Umbilical cord (tissue), 2 donors: ENCODE results near the gene FILIP1L. TPM values are rescaled to one million over a fixed set of nuclear protein-coding genes. Genes with fewer than 3 reads are reported as not detected.
A peak's percentile ranks its signal among the peaks of the same experiment; 100 is the strongest.

ENCODE experiments used
- DNase-seq: peaks from one replicate; pipeline ENCODE4 v3.0.0-alpha.2; 2015; ENCODE audit warnings: low spot score
- total RNA-seq: library from RNA; depleted of rRNA; stranded (reverse); fragments of >200 nt; gene quantifications from one replicate; pipeline ENCODE4 v1.2.3, GENCODE V29; 2014; ENCODE audit warnings: low replicate concordance; ENCODE audit not compliant: insufficient read depth

Gene FILIP1L
- total RNA-seq, 1 donor from 2014 or later: 189 TPM

GRCh38 chr3:99978221-99978620 is 136.1 kb downstream of the FILIP1L start:
- no peak for DNase-seq

- DNase-seq: no peak
These were observed 137.7 kb downstream of the FILIP1L start for GRCh38 chr3:99976584-99976983.

GRCh38 chr3:99974989-99975388 is 139.3 kb downstream of the FILIP1L start:
- DNase-seq: no peak

GRCh38 chr3:99972380-99973104 is 141.8 kb downstream of the FILIP1L start:
- DNase-seq: no peak

- no peak for DNase-seq
These were observed 142.5 kb downstream of the FILIP1L start for GRCh38 chr3:99971761-99972160.

- DNase-seq: no peak
These were observed 144.1 kb downstream of the FILIP1L start for GRCh38 chr3:99970198-99970597.

GRCh38 chr3:99969136-99969535 is 145.2 kb downstream of the FILIP1L start:
- no peak for DNase-seq

- DNase-seq: peak; percentile 53
These were observed 146.5 kb downstream of the FILIP1L start for GRCh38 chr3:99967796-99968195.

GRCh38 chr3:99966662-99967416 is 147.5 kb downstream of the FILIP1L start:
- no peak for DNase-seq

GRCh38 chr3:99965681-99966408 is 148.5 kb downstream of the FILIP1L start:
- DNase-seq: no peak

- no peak for DNase-seq
These were observed 149.2 kb downstream of the FILIP1L start for GRCh38 chr3:99965077-99965476.

- peak; percentile 52 for DNase-seq
These were observed 151.6 kb downstream of the FILIP1L start for GRCh38 chr3:99962703-99963102.

- no peak for DNase-seq
These were observed 152.4 kb downstream of the FILIP1L start for GRCh38 chr3:99961756-99962515.

- peak; percentile 70 for DNase-seq
These were observed 153.4 kb downstream of the FILIP1L start for GRCh38 chr3:99960941-99961340.

- no peak for DNase-seq
These were observed 154.0 kb downstream of the FILIP1L start for GRCh38 chr3:99960123-99960878.

GRCh38 chr3:99958222-99958912 is 155.9 kb downstream of the FILIP1L start:
- no peak for DNase-seq

GRCh38 chr3:99957151-99957796 is 157.0 kb downstream of the FILIP1L start:
- peak; percentile 40 for DNase-seq

- no peak for DNase-seq
These were observed 158.3 kb downstream of the FILIP1L start for GRCh38 chr3:99955773-99956562.
